K562 (cell line): ENCODE measurements around the gene PACC1. TPM values are rescaled to one million over a fixed set of nuclear protein-coding genes. Genes with fewer than 3 reads are reported as not detected.

Source experiments
- ATAC-seq: fragments of 200-7000 bp; cut with Tn5 transposase; 3 replicates; pipeline ENCODE4 v1.9.1; 2020; ENCODE audit warnings: moderate library complexity
- BruUV-seq: library from RNA; stranded (reverse); fragments of 400-500 nt; replicated peaks from 2 replicates; lab custom pipeline; 2021; lab: Mats Ljungman, UMichigan
- CTCF ChIA-PET: fragments of 300-600 bp; formaldehyde crosslinking; extraction: SDS; loops from one replicate; lab custom pipeline; 2021; ENCODE audit warnings: low intra/inter-chr PET ratio; lab: Yijun Ruan, JAX
- POLR2A ChIA-PET: fragments of 300-600, 350-650 bp; sonication (Branson Sonifier 250); formaldehyde crosslinking; extraction: SDS; loops from one replicate; lab custom pipeline; 2021; ENCODE audit warnings: antibody characterized with exemption, inconsistent platforms; lab: Yijun Ruan, JAX
- DNase-seq, 4 experiments: peaks; one replicate each; pipeline versions ENCODE4 v3.0.0 to v3.0.0-alpha.2; 2011 to 2018; ENCODE audit warnings: low spot score in 3 of 4, mixed read lengths in 3 of 4; ENCODE audit errors: extremely low read depth in 1 of 4
- FAIRE-seq: peaks from 2 replicates; lab custom pipeline; 2011; peaks lifted over from hg19 to GRCh38; lab: Jason Lieb, UNC
- H2AFZ ChIP-seq: 2 replicates; pipeline ENCODE4 v1.6.0; 2011; ENCODE audit warnings: low read depth, low read length, control low read depth, inconsistent platforms
- H3K27ac ChIP-seq: fragments of 200-600 bp; 3 replicates; pipeline ENCODE4 v1.8.0; 2011; ENCODE audit warnings: low read depth, mild to moderate bottlenecking, control low read depth, inconsistent platforms, low read length, moderate library complexity, mixed read lengths; ENCODE audit errors: extremely low read depth
- H3K27me3 ChIP-seq, 2 experiments: fragments of 300-600 bp in 1 of 2; 2 replicates in 1 of 2; 3 replicates in 1 of 2; pipeline versions ENCODE4 v1.6.0 to v1.8.0; 2011; ENCODE audit warnings: inconsistent platforms in 2 of 2, low read length in 2 of 2, mild to moderate bottlenecking in 1 of 2, mixed read lengths in 1 of 2, moderate library complexity in 1 of 2; ENCODE audit not compliant: control insufficient read depth in 2 of 2, insufficient read depth in 2 of 2
- H3K36me3 ChIP-seq: fragments of 300-600 bp; 3 replicates; pipeline ENCODE4 v1.8.0; 2011; ENCODE audit warnings: mild to moderate bottlenecking, low read length, inconsistent platforms; ENCODE audit not compliant: control insufficient read depth, insufficient read depth
- H3K4me1 ChIP-seq, 2 experiments: fragments of 200-600 bp in 1 of 2; replicated peaks in 1 of 2; 2 replicates in 1 of 2; 3 replicates in 1 of 2; pipeline versions ENCODE4 v1.5.1 to v1.8.0; 2011; ENCODE audit warnings: inconsistent platforms in 2 of 2, low read length in 2 of 2, mild to moderate bottlenecking in 1 of 2, mixed read lengths in 1 of 2, moderate library complexity in 1 of 2; ENCODE audit not compliant: control insufficient read depth in 2 of 2, insufficient read depth in 2 of 2
- H3K4me2 ChIP-seq: 2 replicates; pipeline ENCODE4 v1.6.1; 2011; ENCODE audit warnings: low read length, control low read depth, inconsistent platforms, mixed read lengths; ENCODE audit not compliant: insufficient read depth
- H3K4me3 ChIP-seq: fragments of 200-600 bp; sonication (generic), shearing (Covaris generic); 2 replicates; pipeline ENCODE4 v1.5.1; 2016; ENCODE audit warnings: control low read depth, inconsistent platforms
- H3K79me2 ChIP-seq: fragments of 200-600 bp; 3 replicates; pipeline ENCODE4 v1.8.0; 2011; ENCODE audit warnings: low read length, inconsistent platforms; ENCODE audit not compliant: control insufficient read depth, insufficient read depth
- H3K9ac ChIP-seq, 2 experiments: 2 replicates each; pipeline versions ENCODE4 v1.6.0 to v1.6.1; 2011; ENCODE audit warnings: low read depth in 2 of 2, low read length in 2 of 2, control low read depth in 1 of 2, inconsistent platforms in 1 of 2, mild to moderate bottlenecking in 1 of 2, mixed read lengths in 1 of 2; ENCODE audit not compliant: insufficient read depth in 1 of 2
- H3K9me1 ChIP-seq: one replicate; pipeline ENCODE4 v1.6.0; 2011; ENCODE audit warnings: inconsistent platforms, mild to moderate bottlenecking, low read length, moderate library complexity; ENCODE audit not compliant: control insufficient read depth, insufficient read depth
- H3K9me3 ChIP-seq: replicated peaks from 2 replicates; pipeline ENCODE4 v1.5.1; 2011; ENCODE audit warnings: low read depth, low read length, inconsistent platforms; ENCODE audit not compliant: control insufficient read depth, insufficient read depth
- H4K20me1 ChIP-seq: replicated peaks from 2 replicates; pipeline ENCODE4 v1.6.1; 2011; ENCODE audit warnings: low read length, inconsistent platforms, mixed read lengths; ENCODE audit not compliant: control insufficient read depth, insufficient read depth
- FOXA3 ChIP-seq, 2 experiments: fragments of 450-650 bp in 1 of 2; sonication (generic) in 1 of 2; formaldehyde crosslinking; IDR thresholded peaks in 1 of 2; conservative IDR thresholded peaks in 1 of 2; 2 replicates each; pipeline versions ENCODE4 v1.4.0 to v1.8.0; 2020 to 2022; ENCODE audit warnings: mild to moderate bottlenecking in 2 of 2, missing genetic modification reagents in 1 of 2
- HDAC3 ChIP-seq: fragments of 450-650 bp; IDR thresholded peaks from 2 replicates; pipeline ENCODE4 v1.6.1; 2018; ENCODE audit warnings: borderline replicate concordance, mild to moderate bottlenecking, moderate library complexity; ENCODE audit not compliant: partially characterized antibody
- KHSRP ChIP-seq: fragments of 450-650 bp; IDR thresholded peaks from 2 replicates; pipeline ENCODE4 v1.6.1; 2017
- TAF7 ChIP-seq: fragments of 450-650 bp; IDR thresholded peaks from 2 replicates; pipeline ENCODE4 v1.6.1; 2016; ENCODE audit warnings: missing genetic modification characterization, missing compliant biosample characterization
- WGBS: fragments of 100-300 bp; shearing (Covaris generic); methylation state at CpG from one replicate; pipeline ENCODE4 v1.1.6; 2016; ENCODE audit warnings: low coverage, mixed read lengths; ENCODE audit not compliant: insufficient coverage; ENCODE audit errors: missing lambda C conversion rate; 5-methylcytosine and 5-hydroxymethylcytosine counted together
- in situ Hi-C: fragments of 300-500 bp; cut with MboI; formaldehyde crosslinking; loops from 4 replicates; pipeline ENCODE4 v1.15.0; 2018; ENCODE audit warnings: inconsistent platforms, mixed read lengths
- intact Hi-C: fragments of 100-400 bp; cut with micrococcal nuclease; formaldehyde crosslinking; loops from 2 replicates; pipeline ENCODE4 v1.14.2; 2022
- polyA plus RNA-seq, 8 experiments: library from polyadenylated mRNA; depleted of rRNA in 4 of 8; stranded (reverse) in 5 of 8; unstranded in 3 of 8; fragments of >200 nt; fragmentation: Nextera tagmentation in 2 of 8; fragmentation: Illumina TruSeq in 1 of 8; extraction: Ambion mirVana in 2 of 8; extraction: Trizol in 1 of 8; gene quantifications; 2 replicates each; pipeline versions ENCODE4 v1.2.1 to v1.2.3, GENCODE V29; 2011 to 2014; ENCODE audit warnings: inconsistent platforms in 1 of 8, missing spikeins in 1 of 8
- total RNA-seq, 7 experiments: library from RNA; depleted of rRNA in 6 of 7; stranded (reverse); fragments of >200 nt in 6 of 7; fragmentation: Illumina TruSeq in 2 of 7; extraction: Trizol in 2 of 7; gene quantifications; 2 replicates each; pipeline versions ENCODE4 v1.2.1 to v1.2.3, GENCODE V29; 2011 to 2021; ENCODE audit warnings: low replicate concordance in 1 of 7
- TF ChIP-seq, protein P1 (sequence below): IDR thresholded peaks from 2 replicates; pipeline ENCODE4 v1.6.1; 2011; ENCODE audit warnings: borderline replicate concordance, low read depth, mild to moderate bottlenecking, moderate library complexity, low read length; ENCODE audit not compliant: insufficient read depth, poor library complexity, severe bottlenecking
- TF ChIP-seq, protein P2 (sequence below): sonication (generic); formaldehyde crosslinking; IDR thresholded peaks from 2 replicates; pipeline ENCODE4 v1.8.0; 2022; ENCODE audit warnings: mild to moderate bottlenecking, missing genetic modification reagents

The PACC1 gene
- total and polyA plus RNA-seq, 9 of the 15 experiments (the other 6 are each of a cell fraction or from before 2014, with no cell fraction given), result 7.1 to 19.3 (median 14.9) TPM

DNA sequence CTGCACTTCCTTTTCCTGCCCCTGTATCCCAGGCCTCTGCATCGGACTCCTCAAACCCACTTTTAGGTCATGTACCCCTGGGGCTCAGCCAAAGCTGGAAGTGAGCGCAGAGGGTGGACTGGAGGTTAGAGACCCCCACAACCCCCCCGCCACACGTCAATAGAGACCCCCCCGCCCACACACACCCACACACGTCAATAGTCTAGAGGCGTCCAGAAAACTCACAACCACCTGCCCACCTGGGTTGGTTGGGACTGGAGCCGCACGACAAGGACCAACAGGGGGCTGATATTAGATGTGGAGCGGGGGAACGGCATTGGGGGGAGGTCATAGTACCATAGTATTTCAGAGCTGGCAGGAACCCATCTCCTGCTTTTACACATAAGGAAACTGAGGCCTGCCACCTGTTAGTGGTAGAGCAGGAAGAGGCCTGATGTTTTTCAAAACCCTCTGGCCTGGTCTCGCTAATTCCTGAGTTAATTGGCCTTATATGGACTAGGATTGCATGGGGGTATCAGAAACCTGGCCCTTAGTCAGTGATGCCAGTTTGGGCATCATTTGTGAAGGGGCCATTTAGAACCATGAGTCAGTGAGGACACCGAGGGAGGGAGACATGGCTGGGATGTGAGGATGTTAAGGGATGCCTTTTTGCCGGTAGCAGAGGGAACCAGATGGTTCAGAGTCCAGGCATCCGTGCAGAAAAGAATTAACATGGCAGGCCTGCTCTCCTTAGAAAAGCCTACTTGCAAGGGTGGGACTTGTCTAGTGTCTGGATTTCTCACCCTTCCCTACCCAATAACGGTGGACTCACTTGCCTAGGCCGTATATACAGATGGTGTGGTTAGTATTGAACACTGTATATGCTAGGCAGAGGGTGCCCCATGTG lies 19.1 kb upstream of the PACC1 start:
- BruUV-seq, result no TSS peak
- H2AFZ ChIP-seq, result peak overlapping the region; percentile 79
- peaks cover 12% of the 10 kb centered on the region; the same call in 2 of the 3 replicates for H3K36me3 ChIP-seq
- no peaks in the 10 kb centered on the region for H3K27me3 ChIP-seq
- peak overlapping the region; percentile 78 for H3K4me2 ChIP-seq
- H3K9me1 ChIP-seq, result no peaks in the 10 kb centered on the region
- H3K9ac ChIP-seq, result peak overlapping the region; percentile 70 to 95
- DNase-seq (no peak), ATAC-seq (no peak), FAIRE-seq (no peak)
- in situ Hi-C loops (no loop called here), intact Hi-C loops (loop anchor here (2.0 kb wide), 1 partner anchor 19 kb away; the partner anchor contains the start of gene PACC1)
- peaks cover 51% of the 10 kb centered on the region for H3K79me2 ChIP-seq
- peak overlapping the region; percentile 65; the same call in 1 of the 3 replicates for H3K27ac ChIP-seq
- peak overlapping the region; percentile 74 for H3K4me3 ChIP-seq
- H4K20me1 ChIP-seq, result peaks cover 15% of the 10 kb centered on the region
- ChIA-PET POLR2A (interaction anchor here (0.6 to 1.5 kb wide), 4 partner anchors 22 to 818 kb away, joined by 3 to 6 read pairs (median 3); partner anchors contain the start of genes DTL and INTS7), CTCF (no interaction called here)
- H3K9me3 ChIP-seq, result no peaks in the 10 kb centered on the region
- H3K4me1 ChIP-seq, result peaks cover 38 to 60% of the 10 kb centered on the region in 2 experiments
- WGBS, result 39% methylated on average over 16 of the region's 17 CpGs
- no peak for TF ChIP-seq FOXA3 (CRISPR knock-in tag; conservative IDR thresholded peaks at IDR 0.05 in 1 of 2, IDR thresholded peaks at IDR 0.05 in 1 of 2)
- TF ChIP-seq HDAC3, result no peak
- TF ChIP-seq, protein P1, sequence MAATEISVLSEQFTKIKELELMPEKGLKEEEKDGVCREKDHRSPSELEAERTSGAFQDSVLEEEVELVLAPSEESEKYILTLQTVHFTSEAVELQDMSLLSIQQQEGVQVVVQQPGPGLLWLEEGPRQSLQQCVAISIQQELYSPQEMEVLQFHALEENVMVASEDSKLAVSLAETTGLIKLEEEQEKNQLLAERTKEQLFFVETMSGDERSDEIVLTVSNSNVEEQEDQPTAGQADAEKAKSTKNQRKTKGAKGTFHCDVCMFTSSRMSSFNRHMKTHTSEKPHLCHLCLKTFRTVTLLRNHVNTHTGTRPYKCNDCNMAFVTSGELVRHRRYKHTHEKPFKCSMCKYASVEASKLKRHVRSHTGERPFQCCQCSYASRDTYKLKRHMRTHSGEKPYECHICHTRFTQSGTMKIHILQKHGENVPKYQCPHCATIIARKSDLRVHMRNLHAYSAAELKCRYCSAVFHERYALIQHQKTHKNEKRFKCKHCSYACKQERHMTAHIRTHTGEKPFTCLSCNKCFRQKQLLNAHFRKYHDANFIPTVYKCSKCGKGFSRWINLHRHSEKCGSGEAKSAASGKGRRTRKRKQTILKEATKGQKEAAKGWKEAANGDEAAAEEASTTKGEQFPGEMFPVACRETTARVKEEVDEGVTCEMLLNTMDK, result peak; percentile 24
- TF ChIP-seq, protein P2, sequence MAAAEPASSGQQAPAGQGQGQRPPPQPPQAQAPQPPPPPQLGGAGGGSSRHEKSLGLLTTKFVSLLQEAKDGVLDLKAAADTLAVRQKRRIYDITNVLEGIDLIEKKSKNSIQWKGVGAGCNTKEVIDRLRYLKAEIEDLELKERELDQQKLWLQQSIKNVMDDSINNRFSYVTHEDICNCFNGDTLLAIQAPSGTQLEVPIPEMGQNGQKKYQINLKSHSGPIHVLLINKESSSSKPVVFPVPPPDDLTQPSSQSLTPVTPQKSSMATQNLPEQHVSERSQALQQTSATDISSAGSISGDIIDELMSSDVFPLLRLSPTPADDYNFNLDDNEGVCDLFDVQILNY, result no peak
- no peak for TF ChIP-seq KHSRP
- no peak for TF ChIP-seq TAF7 (tag)
